GM18909 (cell line): ENCODE results near the gene CNTN5.
"Not testable (repeated sequence)": the region's sequence is repeated elsewhere in the genome, so short reads cannot be mapped to it uniquely, and the experiment has no call there.

Experiments used
- ATAC-seq: cut with Tn5 transposase; IDR thresholded peaks from one replicate; pipeline ENCODE4 v1.9.1; 2021; ENCODE audit warnings: mild to moderate bottlenecking; ENCODE audit not compliant: unreplicated experiment, poor library complexity

The CNTN5 gene

DNA sequence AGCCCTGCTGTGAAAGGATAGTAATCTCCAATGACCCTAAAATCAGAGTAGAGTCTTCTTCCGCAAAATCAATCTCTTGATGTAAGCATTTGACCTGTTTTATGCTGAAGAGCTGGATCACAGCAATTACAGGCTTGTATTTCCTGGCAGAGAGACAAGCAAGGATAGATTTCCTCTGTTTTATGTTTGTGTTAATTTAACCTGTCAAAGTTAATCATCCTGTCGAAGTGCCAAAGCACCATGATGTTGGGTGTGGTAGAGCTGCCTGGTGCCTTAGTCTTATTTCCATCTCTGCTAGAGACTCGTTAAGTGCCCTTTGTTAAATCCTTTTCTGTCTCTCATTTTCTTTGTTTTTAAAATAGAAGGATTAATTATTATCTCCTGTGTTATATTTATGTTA is 248.1 kb downstream of the CNTN5 start:
- no peak for ATAC-seq

DNA sequence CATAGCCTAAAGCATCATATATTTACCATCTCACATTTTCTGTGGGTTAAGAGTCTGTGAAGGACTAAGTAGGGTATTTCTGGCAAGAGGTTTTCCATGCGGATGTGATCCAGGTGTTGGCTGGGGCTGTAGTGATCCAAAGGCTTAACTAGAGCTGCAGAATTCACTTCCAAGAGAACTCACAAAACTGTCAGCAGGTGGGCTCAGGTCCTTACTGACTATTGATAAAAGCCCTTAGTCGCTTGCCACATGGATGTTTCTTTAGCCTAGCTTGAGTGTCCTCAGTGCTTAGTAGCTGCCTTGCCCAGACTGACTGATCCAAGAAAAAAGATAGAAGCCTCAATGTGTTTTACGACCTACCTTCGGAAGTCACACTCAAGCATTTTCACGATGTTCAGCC is 250.8 kb downstream of the CNTN5 start:
- no peak for ATAC-seq

DNA sequence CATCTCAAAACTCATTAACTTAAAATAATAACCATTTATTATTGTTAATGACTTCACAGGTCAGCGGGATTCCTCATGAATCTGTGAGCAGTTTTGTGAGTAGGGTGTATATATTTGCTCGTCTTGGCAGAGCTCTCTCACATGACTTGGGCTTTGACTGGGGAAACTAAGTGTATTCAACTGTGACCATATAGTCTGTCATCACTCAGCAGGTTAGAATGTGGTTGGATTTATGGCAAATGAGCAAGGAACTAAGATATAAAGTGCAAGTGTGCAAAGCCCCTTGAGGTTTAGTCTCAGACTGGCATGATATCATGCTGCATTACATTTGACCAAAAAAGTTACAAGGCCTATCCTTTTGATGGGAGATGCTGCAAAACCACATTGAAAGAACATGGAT is 254.8 kb downstream of the CNTN5 start:
- ATAC-seq: no peak

DNA sequence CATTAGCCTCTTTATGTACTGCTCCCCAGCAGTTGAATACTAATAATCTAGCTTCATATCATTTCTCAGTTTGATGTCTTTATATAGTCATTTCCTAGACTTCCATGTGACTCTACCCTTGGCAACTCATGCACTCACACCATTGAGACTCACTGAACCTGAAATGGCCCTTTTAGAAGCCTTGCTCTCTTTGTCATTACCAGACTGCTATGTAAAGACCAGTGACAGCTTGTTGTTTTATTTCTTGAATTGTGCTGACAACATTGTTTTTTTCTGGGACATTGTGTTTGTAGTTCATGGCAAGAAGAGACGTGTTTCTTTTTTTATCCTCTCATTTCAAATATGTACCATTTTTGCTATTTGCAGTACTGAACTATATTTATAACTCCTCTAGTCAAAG is 256.5 kb downstream of the CNTN5 start:
- no peak for ATAC-seq

DNA sequence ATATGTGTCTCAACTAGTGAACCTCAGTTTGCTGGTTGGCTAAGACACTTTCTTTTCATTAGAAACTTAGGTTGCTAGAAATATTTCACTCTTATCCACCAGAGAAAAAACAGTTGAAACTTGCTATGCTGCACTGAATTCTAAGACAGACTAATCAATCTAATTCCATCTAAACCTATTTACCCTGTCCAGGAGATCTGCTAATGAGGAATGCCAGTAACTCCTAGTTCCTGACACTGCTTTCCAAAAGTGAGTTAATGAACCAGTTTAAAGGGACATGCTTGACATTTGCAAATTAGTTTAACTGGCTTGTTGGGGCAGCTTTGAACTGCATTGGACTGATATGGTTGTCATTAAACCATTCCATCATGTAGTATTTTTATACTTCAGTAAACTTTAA is 258.5 kb downstream of the CNTN5 start:
- ATAC-seq: no peak

DNA sequence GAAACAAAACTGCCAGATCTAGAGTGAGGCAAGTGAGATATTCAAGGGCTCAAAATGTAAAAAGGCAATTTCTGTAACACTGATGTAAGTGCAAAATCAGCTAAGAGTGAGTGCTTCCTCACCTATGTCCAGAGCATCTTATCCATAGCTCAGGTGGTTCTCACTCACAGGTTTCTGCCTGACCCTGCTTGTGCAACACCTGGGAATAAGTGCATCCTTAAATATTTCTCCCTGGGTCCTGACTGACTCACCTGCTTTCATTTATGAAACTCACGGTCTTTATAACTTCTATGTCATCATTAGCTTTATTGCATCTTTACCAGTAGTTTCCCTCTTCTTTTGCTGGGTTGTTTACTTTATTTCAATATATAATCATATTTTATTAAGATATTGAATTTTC is 260.6 kb downstream of the CNTN5 start:
- ATAC-seq: no peak

DNA sequence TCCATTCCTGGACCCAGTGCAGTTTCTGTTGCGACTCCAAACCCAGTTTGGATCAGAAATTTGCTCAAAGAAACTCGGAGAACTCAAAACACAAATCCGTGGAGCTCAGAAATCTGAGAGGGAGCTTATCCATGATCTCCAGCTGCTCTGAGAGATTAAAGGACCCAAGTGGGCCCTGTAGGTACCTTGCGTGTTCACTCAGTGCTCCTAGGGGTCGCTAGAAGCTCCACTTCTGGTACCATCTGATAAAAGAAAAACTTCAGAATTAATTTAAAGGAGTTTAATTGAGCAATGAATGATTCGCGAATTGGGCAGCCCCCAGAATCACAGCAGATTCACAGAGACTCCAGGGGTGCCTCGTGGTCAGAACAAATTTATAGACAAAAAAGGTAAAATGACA is 277.2 kb downstream of the CNTN5 start:
- not testable (repeated sequence) for ATAC-seq

DNA sequence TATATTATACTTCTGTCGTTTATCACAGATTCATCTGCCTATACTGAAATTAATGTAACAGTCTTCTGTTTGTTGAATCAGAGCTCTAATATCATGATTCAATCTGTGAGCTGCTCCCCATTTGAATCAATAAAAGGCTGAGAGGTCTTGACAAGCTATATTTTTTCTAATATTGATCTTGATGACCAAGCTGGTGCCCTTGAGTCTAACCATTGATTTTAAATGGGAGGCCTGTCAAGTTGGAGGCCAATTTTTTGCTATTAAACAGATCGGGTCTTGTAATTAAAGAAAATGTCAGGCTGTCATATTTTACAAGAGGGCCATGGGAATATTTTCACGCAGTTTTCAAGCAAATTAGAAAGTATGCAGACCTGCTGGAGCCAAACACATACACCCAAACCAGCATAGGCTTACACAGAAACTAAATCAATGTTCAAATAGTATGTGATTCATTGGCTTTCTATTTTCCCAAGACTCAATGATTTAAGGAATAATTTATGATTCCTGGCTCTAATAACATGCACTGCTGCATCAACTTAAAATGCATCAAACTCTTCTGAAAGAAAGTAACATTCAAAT is 286.9 kb downstream of the CNTN5 start:
- ATAC-seq: no peak

DNA sequence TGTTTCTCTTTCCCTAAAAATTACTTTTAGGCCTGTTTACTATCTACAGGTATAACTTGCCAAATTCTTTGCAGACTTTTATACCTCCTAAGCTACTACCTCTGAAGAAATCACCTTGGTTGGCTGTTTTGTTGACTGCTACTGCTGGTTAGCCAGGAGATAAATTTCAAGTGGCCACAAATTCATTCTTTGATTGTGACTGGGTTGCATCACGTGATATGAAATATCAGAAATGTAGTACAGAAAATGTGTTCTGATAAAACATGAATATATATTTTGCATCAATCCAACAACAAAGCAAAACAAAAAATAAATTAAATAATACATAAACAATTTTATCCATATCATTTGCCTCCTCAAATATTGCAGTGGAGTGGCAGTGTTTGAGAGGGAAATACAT is 291.1 kb downstream of the CNTN5 start:
- no peak for ATAC-seq

DNA sequence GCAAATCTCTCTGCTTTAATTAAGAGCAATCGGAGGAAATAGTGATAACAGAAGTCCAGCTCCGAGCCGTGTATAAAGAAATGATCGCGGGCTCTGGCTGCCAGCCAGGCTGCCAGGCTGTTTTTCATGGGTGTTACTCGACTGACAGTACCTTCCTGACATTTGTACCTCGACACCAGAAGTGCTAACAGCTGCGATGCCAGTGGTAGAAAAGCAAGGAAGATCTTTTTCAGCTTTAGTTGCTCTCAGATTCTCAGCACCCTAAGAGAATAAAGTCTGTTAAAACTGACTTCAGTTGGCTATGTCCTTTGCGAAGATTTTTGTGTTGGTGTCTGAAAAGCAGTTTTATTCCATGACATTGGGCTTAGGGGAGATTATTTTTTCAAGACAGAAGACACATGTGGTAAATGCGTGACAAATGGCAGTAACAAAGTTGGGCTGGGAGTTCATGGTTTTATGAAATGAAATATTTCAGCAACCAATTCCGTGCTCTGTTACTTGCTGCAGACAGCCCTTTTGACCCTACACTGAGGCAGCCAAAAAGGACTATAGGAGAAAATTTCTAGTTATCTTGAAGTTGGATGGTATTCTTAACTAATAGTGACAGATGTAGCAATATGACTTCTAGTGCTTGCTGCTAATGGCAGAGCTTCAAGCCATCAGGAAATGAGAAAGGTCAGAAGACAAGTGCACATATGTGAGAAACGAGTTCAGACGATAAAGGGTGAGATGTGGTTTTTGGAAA is 296.2 kb downstream of the CNTN5 start:
- no peak for ATAC-seq

DNA sequence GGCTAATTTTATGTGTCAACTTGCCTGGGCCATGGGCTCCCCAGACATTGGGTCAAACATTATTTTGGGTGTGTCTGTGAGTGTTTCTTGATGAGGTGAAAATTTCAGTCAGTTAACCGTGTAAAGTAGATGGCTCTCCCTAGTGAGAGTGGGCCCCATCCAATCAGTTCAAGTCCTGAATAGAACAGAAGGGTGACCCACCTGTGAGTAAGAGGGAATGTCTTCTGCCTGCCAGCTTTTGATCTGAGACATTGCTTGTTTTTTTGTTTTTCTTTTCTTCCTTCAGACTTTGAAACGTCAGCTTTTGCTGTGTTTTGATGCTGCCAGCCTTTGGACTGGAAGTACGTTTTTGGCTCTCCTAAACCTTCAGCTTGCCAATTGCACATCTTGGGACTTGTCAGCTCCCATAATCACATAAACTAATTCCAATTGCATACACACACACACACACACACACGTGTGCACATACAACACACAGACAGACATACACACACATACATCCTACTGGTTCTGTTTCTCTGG is 300.1 kb downstream of the CNTN5 start:
- ATAC-seq: no peak

DNA sequence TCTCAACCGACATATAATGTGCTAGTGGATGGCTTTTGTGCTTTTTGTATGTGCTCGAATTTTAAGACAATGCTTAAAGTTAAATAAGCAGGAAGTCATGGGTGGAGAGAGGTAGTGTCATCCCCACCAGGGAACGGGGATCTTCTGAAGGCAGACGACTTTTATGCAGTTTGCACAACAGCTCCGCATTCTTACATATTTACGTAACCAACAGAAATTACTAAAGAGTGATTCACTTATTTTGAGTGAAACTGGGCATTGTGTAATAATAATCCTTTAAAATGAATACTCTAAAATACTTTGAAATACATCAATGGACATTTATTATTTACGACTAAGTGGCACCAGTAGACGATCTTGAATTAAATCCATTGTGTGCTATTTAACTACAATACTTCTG is 305.1 kb downstream of the CNTN5 start:
- no peak for ATAC-seq

DNA sequence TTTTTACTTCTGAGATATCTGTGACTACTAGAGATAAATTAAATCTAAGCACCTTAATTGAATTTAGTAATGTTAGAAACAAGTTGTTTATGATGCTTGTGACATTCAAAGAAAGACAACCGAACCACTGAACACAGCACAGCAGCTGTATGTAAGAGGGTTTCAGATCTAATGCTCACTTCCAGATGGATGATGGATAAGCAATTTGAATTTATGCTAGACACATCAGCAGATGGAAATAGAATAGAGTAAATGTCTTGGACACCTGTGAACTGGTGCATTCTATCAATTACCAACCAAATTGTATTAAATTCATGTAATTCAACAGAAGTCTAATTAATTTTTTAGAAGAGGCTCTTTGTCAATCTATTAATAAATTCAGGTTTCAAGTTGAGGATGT is 306.3 kb downstream of the CNTN5 start:
- no peak for ATAC-seq

DNA sequence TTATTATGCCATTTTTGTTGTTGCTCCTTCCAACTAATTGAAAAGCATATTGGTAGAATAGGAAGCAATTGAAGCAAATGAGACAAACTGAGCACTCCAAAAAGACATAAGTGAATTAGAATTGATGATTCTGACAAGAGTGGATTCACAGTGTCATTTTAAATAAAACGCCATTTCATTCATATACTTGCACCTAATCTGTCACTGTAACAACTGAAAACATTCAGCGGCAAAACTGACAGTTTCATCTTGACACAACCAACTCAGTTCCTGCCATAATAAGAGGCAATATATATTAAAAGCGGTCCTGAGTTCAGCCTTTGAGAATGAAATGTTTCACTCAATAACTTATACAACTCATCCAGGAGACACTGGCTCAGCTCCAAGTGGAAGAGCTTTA is 306.8 kb downstream of the CNTN5 start:
- no peak for ATAC-seq

DNA sequence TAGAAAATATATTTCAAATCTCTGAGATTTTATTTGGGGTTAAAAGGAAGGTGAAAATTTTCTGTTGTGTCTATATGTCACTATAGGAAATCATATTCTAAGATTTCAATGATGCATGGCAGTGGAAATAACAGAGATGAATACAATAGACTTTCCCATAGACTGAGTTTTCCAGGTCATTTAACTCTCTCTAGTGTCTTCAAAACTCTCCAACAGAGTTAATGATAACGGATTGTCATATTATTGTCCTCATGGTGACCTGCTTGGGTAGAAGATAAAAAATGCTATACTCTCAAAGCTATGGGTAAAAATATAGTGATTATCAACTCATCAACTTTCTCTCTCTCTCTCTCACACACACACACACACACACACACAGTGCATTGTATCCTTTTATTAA is 312.9 kb downstream of the CNTN5 start:
- ATAC-seq: no peak

DNA sequence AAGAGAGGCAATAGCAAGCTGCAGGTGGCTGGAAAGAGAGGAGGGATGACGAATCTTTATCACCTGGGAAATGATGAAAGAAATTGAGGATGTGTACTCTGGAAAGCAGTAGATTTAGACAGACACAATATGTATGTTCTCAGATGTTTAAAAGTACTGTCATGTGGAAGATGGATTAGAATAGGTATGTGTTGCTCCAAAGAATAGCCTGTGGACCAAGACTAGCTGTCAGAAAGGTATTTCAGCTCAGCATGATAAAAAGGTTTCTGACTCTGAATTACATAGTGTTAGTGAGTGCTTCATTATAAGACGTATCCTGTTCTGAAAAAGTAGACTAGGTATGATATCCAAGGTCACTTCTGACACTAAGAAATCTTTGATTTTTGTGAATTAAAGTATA is 322.4 kb downstream of the CNTN5 start:
- ATAC-seq: no peak

DNA sequence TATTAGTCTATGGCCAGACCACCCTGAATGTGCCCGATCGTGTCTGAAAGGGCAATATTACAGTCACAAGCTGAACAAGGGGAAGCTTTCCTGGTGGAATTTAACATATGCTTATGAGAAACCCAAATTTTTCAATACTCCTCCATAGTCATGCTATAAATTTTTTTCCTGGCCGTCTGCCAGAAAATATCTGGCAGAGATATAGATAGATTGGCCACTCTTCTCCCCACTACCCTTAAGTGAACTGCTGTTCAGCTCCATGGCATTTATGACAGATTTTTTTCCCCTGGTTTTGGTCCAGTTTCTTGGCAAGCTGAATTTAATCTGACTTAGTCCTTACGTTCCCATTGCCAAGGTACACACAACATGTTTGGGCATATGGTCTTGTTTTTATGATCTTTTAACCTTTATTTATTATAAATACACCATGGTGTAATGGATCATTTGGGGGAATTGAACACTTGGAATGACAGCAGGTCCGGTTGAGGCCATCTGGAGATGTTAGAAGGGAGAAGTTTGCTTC is 328.5 kb downstream of the CNTN5 start:
- ATAC-seq: no peak

DNA sequence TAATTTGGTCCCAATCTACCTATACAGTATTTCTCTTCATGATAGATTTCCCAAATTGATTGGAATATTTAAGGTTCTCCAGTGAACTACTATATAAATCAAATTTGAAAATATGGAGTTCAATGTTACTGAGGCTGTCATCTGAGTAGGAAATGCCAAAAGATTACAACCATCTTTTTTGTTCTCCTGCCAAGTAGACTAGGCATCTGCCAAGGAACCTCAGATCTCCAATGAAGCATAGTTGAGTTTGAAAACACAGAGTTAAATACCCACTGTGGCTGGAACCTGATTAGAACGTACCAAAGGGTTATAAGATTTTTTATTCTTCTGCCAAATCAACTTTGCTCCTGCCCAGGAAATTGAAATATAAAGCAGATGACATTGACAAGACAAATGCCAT is 330.9 kb downstream of the CNTN5 start:
- ATAC-seq: no peak

DNA sequence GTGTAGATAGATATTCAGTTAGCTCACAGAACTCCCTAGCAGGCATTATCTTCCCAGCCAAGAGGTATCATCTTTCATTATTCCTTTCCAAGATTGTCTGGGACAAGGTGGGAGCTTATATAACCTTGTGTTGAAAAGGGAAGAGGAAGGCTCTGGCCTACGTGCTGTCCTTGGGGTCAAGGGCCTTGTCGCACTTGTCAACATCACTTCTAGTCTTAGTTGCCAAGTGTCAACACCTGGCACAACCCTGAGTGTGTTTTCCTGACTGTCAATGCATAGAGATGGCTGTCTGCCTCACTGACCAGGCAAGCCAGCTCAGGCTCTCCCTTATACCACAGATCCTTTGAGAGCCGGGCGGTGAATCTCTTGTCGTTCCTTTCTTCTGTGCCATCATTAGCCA is 331.9 kb downstream of the CNTN5 start:
- no peak for ATAC-seq

DNA sequence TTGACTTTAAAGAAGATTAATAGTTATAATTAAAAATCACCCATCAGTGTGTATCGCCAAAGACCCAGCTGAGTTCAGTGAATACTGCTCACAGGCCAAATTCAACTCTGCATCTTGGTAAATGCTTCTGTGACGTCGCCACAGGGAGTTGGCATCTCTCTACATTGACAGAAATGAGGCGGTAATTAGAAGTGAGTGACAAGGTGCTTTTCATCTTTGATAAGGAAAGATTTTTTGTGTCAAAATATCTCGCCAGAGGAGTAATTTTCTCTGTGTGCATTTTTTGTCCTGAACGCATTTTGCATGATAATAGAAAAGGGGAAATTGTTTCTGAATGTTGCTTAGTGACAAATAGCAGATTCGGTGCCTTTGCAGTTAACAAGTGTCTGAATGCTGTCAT is 345.8 kb downstream of the CNTN5 start:
- ATAC-seq: no peak

DNA sequence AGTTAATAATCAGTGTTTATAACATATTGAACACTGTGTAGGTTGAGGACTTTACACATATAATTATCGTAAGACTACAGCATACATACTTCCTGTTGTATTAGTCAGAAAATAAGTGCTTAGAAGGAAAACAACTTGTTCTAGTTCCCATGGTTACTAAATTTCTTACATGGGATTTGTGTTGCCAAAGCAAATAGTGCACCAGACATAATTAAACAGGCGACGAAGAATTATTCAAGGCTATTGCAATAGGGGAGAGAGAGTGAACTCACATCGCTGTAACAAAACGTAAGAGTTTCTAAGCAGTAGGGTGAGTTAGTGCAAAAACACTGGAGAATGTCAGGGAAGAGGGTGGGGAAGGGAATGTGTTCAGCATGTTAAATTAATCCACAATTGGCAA is 347.8 kb downstream of the CNTN5 start:
- ATAC-seq: no peak
